HepG2 (cell line): ENCODE measurements around the gene TEX19. TPM values are rescaled to one million over a fixed set of nuclear protein-coding genes. Genes with fewer than 3 reads are reported as not detected.

Experiments
- ATAD3A ChIP-seq: sonication (generic); formaldehyde crosslinking; IDR thresholded peaks from 2 replicates; pipeline ENCODE4 v1.4.0; 2020; ENCODE audit warnings: missing genetic modification reagents
- GTF2F1 ChIP-seq: fragments of 150-350 bp; IDR thresholded peaks from 2 replicates; pipeline ENCODE4 v1.6.1; 2014; ENCODE audit warnings: low read length
- HOXD1 ChIP-seq: sonication (generic); formaldehyde crosslinking; IDR thresholded peaks from 2 replicates; pipeline ENCODE4 v1.5.0; 2020; ENCODE audit warnings: missing genetic modification reagents
- SIX4 ChIP-seq: sonication (generic); formaldehyde crosslinking; IDR thresholded peaks from 2 replicates; pipeline ENCODE4 v1.4.0; 2020; ENCODE audit warnings: missing genetic modification reagents
- SOX13 ChIP-seq, 3 experiments: fragments of 450-650 bp in 1 of 3; sonication (generic) in 1 of 3; formaldehyde crosslinking in 1 of 3; IDR thresholded peaks in 2 of 3; conservative IDR thresholded peaks in 1 of 3; 2 replicates each; pipeline versions ENCODE4 v1.5.0 to v1.6.1; 2016 to 2020; ENCODE audit warnings: antibody characterized with exemption in 1 of 3, mild to moderate bottlenecking in 1 of 3, missing compliant biosample characterization in 1 of 3, missing genetic modification reagents in 1 of 3, moderate library complexity in 1 of 3
- TP53 ChIP-seq: sonication (generic); formaldehyde crosslinking; conservative IDR thresholded peaks from 2 replicates; pipeline ENCODE4 v1.4.0; 2020; ENCODE audit warnings: missing genetic modification reagents
- ZBTB20 ChIP-seq: sonication (generic); formaldehyde crosslinking; IDR thresholded peaks from 2 replicates; pipeline ENCODE4 v1.8.1; 2023; ENCODE audit warnings: missing genetic modification reagents, low read depth, mild to moderate bottlenecking, borderline replicate concordance
- ZNF629 ChIP-seq: sonication (generic); formaldehyde crosslinking; conservative IDR thresholded peaks from 2 replicates; pipeline ENCODE4 v1.5.0; 2020; ENCODE audit warnings: missing genetic modification reagents
- ZNF788 ChIP-seq: sonication (generic); formaldehyde crosslinking; IDR thresholded peaks from 2 replicates; pipeline ENCODE4 v1.5.0; 2020; ENCODE audit warnings: mild to moderate bottlenecking, missing genetic modification reagents, borderline replicate concordance
- ZSCAN21 ChIP-seq: sonication (generic); formaldehyde crosslinking; IDR thresholded peaks from 2 replicates; pipeline ENCODE4 v1.8.0; 2022; ENCODE audit warnings: mild to moderate bottlenecking, missing genetic modification reagents, moderate library complexity, borderline replicate concordance
- ZSCAN31 ChIP-seq: sonication (generic); formaldehyde crosslinking; IDR thresholded peaks from 2 replicates; pipeline ENCODE4 v1.5.0; 2020; ENCODE audit warnings: low read depth, mild to moderate bottlenecking, missing genetic modification reagents
- polyA plus RNA-seq, 8 experiments: library from polyadenylated mRNA; depleted of rRNA in 3 of 8; stranded (reverse) in 7 of 8; unstranded in 1 of 8; fragments of >200 nt; fragmentation: Illumina TruSeq in 4 of 8; extraction: Trizol in 4 of 8; gene quantifications; 2 replicates each; pipeline versions ENCODE4 v1.2.1 to v1.2.3, GENCODE V29; 2011 to 2016; ENCODE audit warnings: low read depth in 4 of 8, missing spikeins in 1 of 8, mixed read lengths in 1 of 8; ENCODE audit not compliant: insufficient read depth in 1 of 8
- total RNA-seq, 5 experiments: library from RNA; depleted of rRNA; stranded (reverse); fragments of >200 nt; fragmentation: Illumina TruSeq; extraction: Trizol; gene quantifications; 2 replicates each; pipeline ENCODE4 v1.2.3, GENCODE V29; 2016; ENCODE audit warnings: low read depth in 1 of 5
- TF ChIP-seq, protein P1 (sequence below): sonication (generic); formaldehyde crosslinking; IDR thresholded peaks from 2 replicates; pipeline ENCODE4 v1.8.0; 2022; ENCODE audit warnings: missing genetic modification reagents, mild to moderate bottlenecking, moderate library complexity, borderline replicate concordance
- TF ChIP-seq, protein P2 (sequence below): IDR thresholded peaks from 2 replicates; pipeline ENCODE4 v1.6.1; 2016
- TF ChIP-seq, protein P3 (sequence below): sonication (generic); formaldehyde crosslinking; IDR thresholded peaks from 2 replicates; pipeline ENCODE4 v1.5.1; 2020; ENCODE audit warnings: missing genetic modification reagents, mild to moderate bottlenecking, borderline replicate concordance
- TF ChIP-seq, protein P4 (sequence below): sonication (generic); formaldehyde crosslinking; conservative IDR thresholded peaks from 2 replicates; pipeline ENCODE4 v1.4.0; 2020; ENCODE audit warnings: missing genetic modification reagents
- TF ChIP-seq, protein P5 (sequence below): sonication (generic); formaldehyde crosslinking; IDR thresholded peaks from 2 replicates; pipeline ENCODE4 v1.4.0; 2020; ENCODE audit warnings: missing genetic modification reagents
- TF ChIP-seq, protein P6 (sequence below): sonication (generic); formaldehyde crosslinking; IDR thresholded peaks from 2 replicates; pipeline ENCODE4 v1.4.0; 2020; ENCODE audit warnings: missing genetic modification reagents, mild to moderate bottlenecking, borderline replicate concordance

TEX19 gene
- total and polyA plus RNA-seq, 2 of the 13 experiments (the other 11 are each of a cell fraction or from before 2014, with no cell fraction given) = 1.3 to 6.0 TPM

DNA sequence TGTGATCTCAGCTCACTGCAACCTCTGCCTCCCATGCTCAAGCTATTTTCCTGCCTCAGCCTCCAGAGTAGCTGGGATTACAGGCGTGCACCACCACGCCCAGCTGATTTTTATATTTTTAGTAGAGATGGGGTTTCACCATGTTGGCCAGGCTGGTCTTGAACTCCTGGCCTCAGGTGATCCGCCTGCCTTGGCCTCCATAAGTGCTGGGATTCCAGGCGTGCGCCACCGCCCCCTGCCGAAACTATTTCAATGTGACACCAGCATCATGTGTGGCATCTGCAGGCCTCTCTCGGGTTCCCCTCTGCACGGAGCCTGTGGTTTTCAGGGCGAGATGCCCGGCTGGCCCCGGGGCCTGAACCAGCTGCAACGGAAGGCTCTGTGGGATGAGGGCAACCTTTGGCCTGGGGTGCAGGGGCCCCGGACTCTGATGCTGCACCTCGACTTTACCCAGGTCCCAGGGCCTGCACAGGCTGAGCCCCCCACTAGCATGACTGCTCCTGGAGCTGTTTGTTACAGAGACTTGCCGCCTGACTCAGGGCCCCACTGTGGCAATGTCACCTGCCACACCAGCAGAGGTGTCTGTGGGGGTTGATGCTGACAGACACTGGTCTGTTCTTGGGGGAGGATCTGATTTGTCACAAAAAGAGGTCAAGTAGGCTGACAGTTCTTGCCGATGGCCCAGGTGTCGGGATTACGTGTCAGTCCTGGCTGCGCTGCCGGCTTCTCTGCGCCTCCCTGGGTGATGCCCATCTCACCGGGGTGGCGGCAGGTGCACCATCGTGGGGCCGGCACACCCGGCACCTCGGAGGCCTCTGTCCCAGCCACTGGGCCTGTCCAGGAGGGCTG is 8.6 kb upstream of the TEX19 start (continued):
- TF ChIP-seq SOX13 (IDR thresholded peaks at IDR 0.05) (no peak), SOX13 (CRISPR knock-in tag; conservative IDR thresholded peaks at IDR 0.05 in 1 of 2, IDR thresholded peaks at IDR 0.05 in 1 of 2) (no peak), GTF2F1 (no peak), ZNF629 (no peak), ZSCAN21 (CRISPR knock-in tag) (no peak), TP53 (CRISPR knock-in tag) (no peak), ZNF788 (CRISPR knock-in tag) (no peak), ZBTB20 (CRISPR knock-in tag) (peak; percentile 35; the same call in 1 of the 2 replicates), HOXD1 (CRISPR knock-in tag) (no peak), SIX4 (no peak), ZSCAN31 (CRISPR knock-in tag) (no peak), ATAD3A (no peak)
- TF ChIP-seq, protein P1, sequence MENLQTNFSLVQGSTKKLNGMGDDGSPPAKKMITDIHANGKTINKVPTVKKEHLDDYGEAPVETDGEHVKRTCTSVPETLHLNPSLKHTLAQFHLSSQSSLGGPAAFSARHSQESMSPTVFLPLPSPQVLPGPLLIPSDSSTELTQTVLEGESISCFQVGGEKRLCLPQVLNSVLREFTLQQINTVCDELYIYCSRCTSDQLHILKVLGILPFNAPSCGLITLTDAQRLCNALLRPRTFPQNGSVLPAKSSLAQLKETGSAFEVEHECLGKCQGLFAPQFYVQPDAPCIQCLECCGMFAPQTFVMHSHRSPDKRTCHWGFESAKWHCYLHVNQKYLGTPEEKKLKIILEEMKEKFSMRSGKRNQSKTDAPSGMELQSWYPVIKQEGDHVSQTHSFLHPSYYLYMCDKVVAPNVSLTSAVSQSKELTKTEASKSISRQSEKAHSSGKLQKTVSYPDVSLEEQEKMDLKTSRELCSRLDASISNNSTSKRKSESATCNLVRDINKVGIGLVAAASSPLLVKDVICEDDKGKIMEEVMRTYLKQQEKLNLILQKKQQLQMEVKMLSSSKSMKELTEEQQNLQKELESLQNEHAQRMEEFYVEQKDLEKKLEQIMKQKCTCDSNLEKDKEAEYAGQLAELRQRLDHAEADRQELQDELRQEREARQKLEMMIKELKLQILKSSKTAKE (CRISPR knock-in tag) = no peak
- TF ChIP-seq, protein P2, sequence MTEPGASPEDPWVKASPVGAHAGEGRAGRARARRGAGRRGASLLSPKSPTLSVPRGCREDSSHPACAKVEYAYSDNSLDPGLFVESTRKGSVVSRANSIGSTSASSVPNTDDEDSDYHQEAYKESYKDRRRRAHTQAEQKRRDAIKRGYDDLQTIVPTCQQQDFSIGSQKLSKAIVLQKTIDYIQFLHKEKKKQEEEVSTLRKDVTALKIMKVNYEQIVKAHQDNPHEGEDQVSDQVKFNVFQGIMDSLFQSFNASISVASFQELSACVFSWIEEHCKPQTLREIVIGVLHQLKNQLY (CRISPR knock-in tag) = no peak
- TF ChIP-seq, protein P3, sequence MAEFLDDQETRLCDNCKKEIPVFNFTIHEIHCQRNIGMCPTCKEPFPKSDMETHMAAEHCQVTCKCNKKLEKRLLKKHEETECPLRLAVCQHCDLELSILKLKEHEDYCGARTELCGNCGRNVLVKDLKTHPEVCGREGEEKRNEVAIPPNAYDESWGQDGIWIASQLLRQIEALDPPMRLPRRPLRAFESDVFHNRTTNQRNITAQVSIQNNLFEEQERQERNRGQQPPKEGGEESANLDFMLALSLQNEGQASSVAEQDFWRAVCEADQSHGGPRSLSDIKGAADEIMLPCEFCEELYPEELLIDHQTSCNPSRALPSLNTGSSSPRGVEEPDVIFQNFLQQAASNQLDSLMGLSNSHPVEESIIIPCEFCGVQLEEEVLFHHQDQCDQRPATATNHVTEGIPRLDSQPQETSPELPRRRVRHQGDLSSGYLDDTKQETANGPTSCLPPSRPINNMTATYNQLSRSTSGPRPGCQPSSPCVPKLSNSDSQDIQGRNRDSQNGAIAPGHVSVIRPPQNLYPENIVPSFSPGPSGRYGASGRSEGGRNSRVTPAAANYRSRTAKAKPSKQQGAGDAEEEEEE (CRISPR knock-in tag) = no peak
- TF ChIP-seq, protein P4, sequence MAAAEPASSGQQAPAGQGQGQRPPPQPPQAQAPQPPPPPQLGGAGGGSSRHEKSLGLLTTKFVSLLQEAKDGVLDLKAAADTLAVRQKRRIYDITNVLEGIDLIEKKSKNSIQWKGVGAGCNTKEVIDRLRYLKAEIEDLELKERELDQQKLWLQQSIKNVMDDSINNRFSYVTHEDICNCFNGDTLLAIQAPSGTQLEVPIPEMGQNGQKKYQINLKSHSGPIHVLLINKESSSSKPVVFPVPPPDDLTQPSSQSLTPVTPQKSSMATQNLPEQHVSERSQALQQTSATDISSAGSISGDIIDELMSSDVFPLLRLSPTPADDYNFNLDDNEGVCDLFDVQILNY = no peak
- TF ChIP-seq, protein P5, sequence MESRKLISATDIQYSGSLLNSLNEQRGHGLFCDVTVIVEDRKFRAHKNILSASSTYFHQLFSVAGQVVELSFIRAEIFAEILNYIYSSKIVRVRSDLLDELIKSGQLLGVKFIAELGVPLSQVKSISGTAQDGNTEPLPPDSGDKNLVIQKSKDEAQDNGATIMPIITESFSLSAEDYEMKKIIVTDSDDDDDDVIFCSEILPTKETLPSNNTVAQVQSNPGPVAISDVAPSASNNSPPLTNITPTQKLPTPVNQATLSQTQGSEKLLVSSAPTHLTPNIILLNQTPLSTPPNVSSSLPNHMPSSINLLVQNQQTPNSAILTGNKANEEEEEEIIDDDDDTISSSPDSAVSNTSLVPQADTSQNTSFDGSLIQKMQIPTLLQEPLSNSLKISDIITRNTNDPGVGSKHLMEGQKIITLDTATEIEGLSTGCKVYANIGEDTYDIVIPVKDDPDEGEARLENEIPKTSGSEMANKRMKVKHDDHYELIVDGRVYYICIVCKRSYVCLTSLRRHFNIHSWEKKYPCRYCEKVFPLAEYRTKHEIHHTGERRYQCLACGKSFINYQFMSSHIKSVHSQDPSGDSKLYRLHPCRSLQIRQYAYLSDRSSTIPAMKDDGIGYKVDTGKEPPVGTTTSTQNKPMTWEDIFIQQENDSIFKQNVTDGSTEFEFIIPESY (CRISPR knock-in tag) = peak; percentile 79
- TF ChIP-seq, protein P6, sequence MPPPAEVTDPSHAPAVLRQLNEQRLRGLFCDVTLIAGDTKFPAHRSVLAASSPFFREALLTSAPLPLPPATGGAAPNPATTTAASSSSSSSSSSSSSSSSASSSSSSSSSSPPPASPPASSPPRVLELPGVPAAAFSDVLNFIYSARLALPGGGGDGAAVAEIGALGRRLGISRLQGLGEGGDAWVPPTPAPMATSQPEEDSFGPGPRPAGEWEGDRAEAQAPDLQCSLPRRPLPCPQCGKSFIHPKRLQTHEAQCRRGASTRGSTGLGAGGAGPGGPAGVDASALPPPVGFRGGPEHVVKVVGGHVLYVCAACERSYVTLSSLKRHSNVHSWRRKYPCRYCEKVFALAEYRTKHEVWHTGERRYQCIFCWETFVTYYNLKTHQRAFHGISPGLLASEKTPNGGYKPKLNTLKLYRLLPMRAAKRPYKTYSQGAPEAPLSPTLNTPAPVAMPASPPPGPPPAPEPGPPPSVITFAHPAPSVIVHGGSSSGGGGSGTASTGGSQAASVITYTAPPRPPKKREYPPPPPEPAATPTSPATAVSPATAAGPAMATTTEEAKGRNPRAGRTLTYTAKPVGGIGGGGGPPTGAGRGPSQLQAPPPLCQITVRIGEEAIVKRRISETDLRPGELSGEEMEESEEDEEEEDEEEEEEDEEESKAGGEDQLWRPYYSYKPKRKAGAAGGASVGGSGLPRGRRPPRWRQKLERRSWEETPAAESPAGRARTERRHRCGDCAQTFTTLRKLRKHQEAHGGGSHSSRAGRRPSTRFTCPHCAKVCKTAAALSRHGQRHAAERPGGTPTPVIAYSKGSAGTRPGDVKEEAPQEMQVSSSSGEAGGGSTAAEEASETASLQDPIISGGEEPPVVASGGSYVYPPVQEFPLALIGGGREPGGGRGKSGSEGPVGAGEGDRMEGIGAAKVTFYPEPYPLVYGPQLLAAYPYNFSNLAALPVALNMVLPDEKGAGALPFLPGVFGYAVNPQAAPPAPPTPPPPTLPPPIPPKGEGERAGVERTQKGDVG = no peak
